ENCODE data around the gene CENPVL1.

GRCh38 chrX:51759055-51759839 lies 48.9 kb downstream of the CENPVL1 start:
- TF ChIP-seq CTCF (IDR thresholded peaks at IDR 0.05) (no peak), POLR2AphosphoS5 (IDR thresholded peaks at IDR 0.05) (no peak), POLR2A (IDR thresholded peaks at IDR 0.05) (no peak), EP300 (IDR thresholded peaks at IDR 0.05) (no peak)
